ENCODE results near the gene TGM3. TPM values are rescaled to one million over a fixed set of nuclear protein-coding genes. Genes with fewer than 3 reads are reported as not detected.
A peak's percentile ranks its signal among the peaks of the same experiment; 100 is the strongest.

TGM3 gene
- total RNA-seq, 6 experiments from 2014 or later: 0.09 to 0.15 TPM; not detected in 4

DNA sequence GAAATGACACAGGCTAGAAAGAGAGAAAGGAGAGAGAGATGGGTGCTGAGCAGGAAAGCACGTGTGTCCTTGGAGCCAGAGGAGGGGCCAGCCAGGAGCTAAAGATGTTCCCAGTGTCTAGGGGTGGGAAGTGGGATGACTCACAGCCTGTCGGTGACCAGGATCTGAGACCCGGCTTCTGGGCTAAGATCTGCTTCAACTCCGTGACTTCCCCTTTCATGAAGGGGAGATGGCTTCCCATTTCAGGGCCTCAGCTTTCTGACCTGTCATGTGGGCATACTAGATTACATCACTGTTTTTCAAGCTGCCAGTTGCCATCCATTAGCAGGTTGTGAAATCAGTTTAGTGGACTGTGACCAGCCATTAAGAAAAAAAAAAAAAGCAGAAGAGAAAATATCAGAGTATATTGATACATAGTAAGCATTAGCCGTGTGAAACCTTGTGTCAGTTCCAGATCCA, 5.4 kb downstream of the TGM3 start:
- Mint-ChIP-seq H3K9me3 (no peaks in the 10 kb centered on the region), H3K4me1 (ENCODE audit: low read depth) (peaks cover 33% of the 10 kb centered on the region), H3K36me3 (ENCODE audit: low read depth) (no peaks in the 10 kb centered on the region), H3K27me3 (ENCODE audit: insufficient read depth) (peaks cover 6% of the 10 kb centered on the region), H3K27ac (peak overlapping the region; percentile 68; the same call in 1 of the 2 replicates), H3K4me3 (no peak overlapping the region)
- TF ChIP-seq, protein P1, sequence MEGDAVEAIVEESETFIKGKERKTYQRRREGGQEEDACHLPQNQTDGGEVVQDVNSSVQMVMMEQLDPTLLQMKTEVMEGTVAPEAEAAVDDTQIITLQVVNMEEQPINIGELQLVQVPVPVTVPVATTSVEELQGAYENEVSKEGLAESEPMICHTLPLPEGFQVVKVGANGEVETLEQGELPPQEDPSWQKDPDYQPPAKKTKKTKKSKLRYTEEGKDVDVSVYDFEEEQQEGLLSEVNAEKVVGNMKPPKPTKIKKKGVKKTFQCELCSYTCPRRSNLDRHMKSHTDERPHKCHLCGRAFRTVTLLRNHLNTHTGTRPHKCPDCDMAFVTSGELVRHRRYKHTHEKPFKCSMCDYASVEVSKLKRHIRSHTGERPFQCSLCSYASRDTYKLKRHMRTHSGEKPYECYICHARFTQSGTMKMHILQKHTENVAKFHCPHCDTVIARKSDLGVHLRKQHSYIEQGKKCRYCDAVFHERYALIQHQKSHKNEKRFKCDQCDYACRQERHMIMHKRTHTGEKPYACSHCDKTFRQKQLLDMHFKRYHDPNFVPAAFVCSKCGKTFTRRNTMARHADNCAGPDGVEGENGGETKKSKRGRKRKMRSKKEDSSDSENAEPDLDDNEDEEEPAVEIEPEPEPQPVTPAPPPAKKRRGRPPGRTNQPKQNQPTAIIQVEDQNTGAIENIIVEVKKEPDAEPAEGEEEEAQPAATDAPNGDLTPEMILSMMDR (IDR thresholded peaks at IDR 0.05): no peak
- peak; percentile 39 for DNase-seq

DNA sequence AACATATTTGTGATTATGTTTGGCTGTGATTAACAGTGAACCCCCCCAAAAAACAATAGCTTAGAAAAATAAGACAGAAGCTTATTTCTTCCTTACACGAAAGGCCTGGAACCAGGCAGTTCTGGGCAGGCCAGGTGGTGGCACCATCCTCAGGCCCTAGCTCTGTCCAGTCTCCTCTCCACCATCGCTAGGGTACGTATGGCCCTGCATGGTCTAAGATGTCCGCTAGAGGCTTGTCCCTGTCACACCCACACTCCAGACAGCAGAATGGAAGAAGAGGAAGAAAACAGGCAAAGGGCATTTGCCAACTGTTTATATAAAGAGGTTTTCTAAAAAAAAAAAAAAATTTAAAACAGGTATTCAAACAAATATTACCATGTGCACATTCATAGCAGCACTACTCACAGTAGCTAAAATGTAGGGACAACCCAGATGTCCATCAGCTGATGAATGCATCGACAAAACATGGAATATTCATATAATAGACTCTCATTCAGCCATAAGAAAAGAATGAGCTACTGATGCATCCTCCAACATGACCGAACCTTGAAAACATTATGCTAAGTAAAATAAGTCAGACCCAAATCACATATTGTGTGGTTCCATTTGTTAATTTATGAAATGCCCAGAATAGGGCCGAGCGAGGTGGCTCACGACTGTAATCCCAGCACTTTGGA, 6.7 kb downstream of the TGM3 start:
- Mint-ChIP-seq H3K27me3 (ENCODE audit: insufficient read depth) (peaks cover 3% of the 10 kb centered on the region), H3K27ac (no peak overlapping the region), H3K4me1 (ENCODE audit: low read depth) (peaks cover 19% of the 10 kb centered on the region), H3K9me3 (no peaks in the 10 kb centered on the region), H3K4me3 (no peak overlapping the region), H3K36me3 (ENCODE audit: low read depth) (no peaks in the 10 kb centered on the region)
- TF ChIP-seq, protein P1 (IDR thresholded peaks at IDR 0.05): no peak
- DNase-seq: no peak

DNA sequence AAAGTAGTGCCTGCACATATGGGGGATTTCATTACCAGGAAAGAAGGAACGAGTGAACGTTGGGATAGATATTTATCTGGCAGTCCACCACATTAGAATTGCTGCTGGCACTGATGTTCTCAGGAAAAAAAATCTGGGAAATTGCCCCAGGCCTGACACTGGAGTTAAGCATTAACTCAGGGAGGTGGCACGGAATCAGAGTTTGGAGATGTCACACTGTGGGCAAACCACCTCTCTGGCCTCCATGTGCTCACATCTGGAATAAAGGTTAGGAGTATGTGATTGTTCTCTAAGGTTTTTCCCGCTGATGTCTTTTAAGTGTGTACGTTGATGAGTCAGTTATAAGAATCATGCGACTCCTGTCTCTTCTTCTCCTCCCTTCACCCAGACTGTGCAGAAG, 7.9 kb downstream of the TGM3 start:
- TF ChIP-seq, protein P1 (IDR thresholded peaks at IDR 0.05): no peak
- no peak overlapping the region for H3K27ac Mint-ChIP-seq
- H3K4me3 Mint-ChIP-seq: no peak overlapping the region
- no peaks in the 10 kb centered on the region for H3K9me3 Mint-ChIP-seq
- peaks cover 1% of the 10 kb centered on the region for H3K27me3 Mint-ChIP-seq (ENCODE audit: insufficient read depth)
- peaks cover 15% of the 10 kb centered on the region for H3K4me1 Mint-ChIP-seq (ENCODE audit: low read depth)
- DNase-seq: no peak
- no peaks in the 10 kb centered on the region for H3K36me3 Mint-ChIP-seq (ENCODE audit: low read depth)

DNA sequence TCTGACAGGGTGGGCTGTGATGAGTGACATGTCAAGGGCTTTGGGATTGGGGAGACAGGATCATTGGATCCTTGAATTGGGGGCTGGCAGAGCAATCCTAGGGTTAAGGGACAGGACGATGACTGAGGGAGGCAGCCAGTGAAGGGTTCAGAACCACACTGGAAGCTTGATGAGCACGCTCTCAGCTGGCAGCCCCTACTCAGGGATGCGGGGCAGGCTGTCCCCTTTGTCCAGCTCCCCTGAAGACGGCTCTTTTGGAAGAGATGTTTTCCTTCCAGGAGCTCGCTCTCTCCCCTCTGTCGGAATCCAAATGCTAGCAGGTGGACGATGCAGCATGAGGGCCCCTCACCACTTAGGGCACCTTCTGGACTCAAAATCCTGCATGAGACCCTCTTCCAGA, 8.4 kb downstream of the TGM3 start:
- no peak for DNase-seq
- no peak overlapping the region for H3K27ac Mint-ChIP-seq
- H3K4me1 Mint-ChIP-seq (ENCODE audit: low read depth): peaks cover 15% of the 10 kb centered on the region
- TF ChIP-seq, protein P1 (IDR thresholded peaks at IDR 0.05): no peak
- H3K27me3 Mint-ChIP-seq (ENCODE audit: insufficient read depth): peaks cover 1% of the 10 kb centered on the region; the same call in 1 of the 2 replicates
- H3K9me3 Mint-ChIP-seq: no peaks in the 10 kb centered on the region
- H3K4me3 Mint-ChIP-seq: no peak overlapping the region
- H3K36me3 Mint-ChIP-seq (ENCODE audit: low read depth): no peaks in the 10 kb centered on the region

DNA sequence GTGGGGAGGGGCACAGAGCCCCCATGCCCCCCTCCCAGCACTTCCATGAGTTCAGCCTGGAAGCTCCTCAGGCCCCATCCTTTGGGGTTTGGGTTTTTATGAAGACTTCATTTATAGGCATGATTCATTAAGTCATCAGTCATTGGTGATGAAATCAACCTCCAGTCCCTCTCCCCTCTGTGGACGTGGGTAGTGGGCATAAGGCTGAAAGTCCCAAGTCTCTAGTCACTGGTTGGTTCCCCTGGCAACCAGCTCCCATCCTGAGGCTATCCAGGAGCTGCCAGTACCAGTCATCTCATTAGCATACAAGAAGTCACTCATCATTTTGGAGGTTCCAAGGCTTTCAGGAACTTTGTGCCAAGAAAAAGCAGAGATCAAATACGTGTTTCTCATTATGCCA, 9.2 kb downstream of the TGM3 start:
- TF ChIP-seq, protein P1 (IDR thresholded peaks at IDR 0.05): no peak
- H3K4me3 Mint-ChIP-seq: no peak overlapping the region
- no peak overlapping the region for H3K27ac Mint-ChIP-seq
- H3K9me3 Mint-ChIP-seq: no peaks in the 10 kb centered on the region
- no peaks in the 10 kb centered on the region for H3K36me3 Mint-ChIP-seq (ENCODE audit: low read depth)
- DNase-seq: no peak
- H3K27me3 Mint-ChIP-seq (ENCODE audit: insufficient read depth): peaks cover 1% of the 10 kb centered on the region; the same call in 1 of the 2 replicates
- peaks cover 15% of the 10 kb centered on the region for H3K4me1 Mint-ChIP-seq (ENCODE audit: low read depth)

All from HFFc6 (cell line).